Activated CD8-positive, alpha-beta T cell treated with anti-CD3 and anti-CD28 coated beads, Interleukin-2, amount 10 ng/mL, durations not matched to agents 7 days and 5 days (primary cell): ENCODE results near the gene TRNAU1AP. TPM values are rescaled to one million over a fixed set of nuclear protein-coding genes. Genes with fewer than 3 reads are reported as not detected.
"Not testable (repeated sequence)": the region's sequence is repeated elsewhere in the genome, so short reads cannot be mapped to it uniquely, and the experiment has no call there.

Experiments used
- ATAC-seq: fragments of 150-1000 bp; cut with Tn5 transposase; one replicate; pipeline ENCODE4 v1.10.0; 2021; ENCODE audit warnings: moderate library complexity
- CTCF ChIA-PET: fragments of 350-600 bp; sonication (Branson Sonifier 250); formaldehyde crosslinking; loops from one replicate; lab custom pipeline; 2021; ENCODE audit warnings: antibody characterized with exemption; lab: Charles Lee
- POLR2A ChIA-PET: fragments of 350-600 bp; sonication (Branson Sonifier 250); formaldehyde crosslinking; loops from one replicate; lab custom pipeline; 2021; ENCODE audit warnings: antibody characterized with exemption; lab: Charles Lee
- DNase-seq: peaks from one replicate; pipeline ENCODE4 v3.0.0-alpha.2; 2020
- H3K27ac Mint-ChIP-seq: one replicate; pipeline ENCODE4 v1.8.0; 2021; ENCODE audit warnings: mild to moderate bottlenecking, mixed read lengths
- H3K27me3 Mint-ChIP-seq: one replicate; pipeline ENCODE4 v1.8.0; 2021; ENCODE audit warnings: low read depth, mixed read lengths
- H3K36me3 Mint-ChIP-seq: one replicate; pipeline ENCODE4 v1.8.0; 2021; ENCODE audit warnings: low read depth, mixed read lengths
- H3K4me1 Mint-ChIP-seq: one replicate; pipeline ENCODE4 v1.8.0; 2021; ENCODE audit warnings: low read depth, mixed read lengths
- H3K4me3 Mint-ChIP-seq: one replicate; pipeline ENCODE4 v1.8.0; 2021; ENCODE audit warnings: mild to moderate bottlenecking, mixed read lengths
- H3K9me3 Mint-ChIP-seq: one replicate; pipeline ENCODE4 v1.8.0; 2022; ENCODE audit warnings: mixed read lengths; ENCODE audit not compliant: insufficient read depth
- total RNA-seq, 2 experiments: library from RNA; stranded (reverse); gene quantifications; one replicate each; pipeline ENCODE4 v1.2.3, GENCODE V29; 2021

Gene TRNAU1AP
- total RNA-seq, 2 experiments from 2014 or later: 73.2 to 77.7 TPM

DNA sequence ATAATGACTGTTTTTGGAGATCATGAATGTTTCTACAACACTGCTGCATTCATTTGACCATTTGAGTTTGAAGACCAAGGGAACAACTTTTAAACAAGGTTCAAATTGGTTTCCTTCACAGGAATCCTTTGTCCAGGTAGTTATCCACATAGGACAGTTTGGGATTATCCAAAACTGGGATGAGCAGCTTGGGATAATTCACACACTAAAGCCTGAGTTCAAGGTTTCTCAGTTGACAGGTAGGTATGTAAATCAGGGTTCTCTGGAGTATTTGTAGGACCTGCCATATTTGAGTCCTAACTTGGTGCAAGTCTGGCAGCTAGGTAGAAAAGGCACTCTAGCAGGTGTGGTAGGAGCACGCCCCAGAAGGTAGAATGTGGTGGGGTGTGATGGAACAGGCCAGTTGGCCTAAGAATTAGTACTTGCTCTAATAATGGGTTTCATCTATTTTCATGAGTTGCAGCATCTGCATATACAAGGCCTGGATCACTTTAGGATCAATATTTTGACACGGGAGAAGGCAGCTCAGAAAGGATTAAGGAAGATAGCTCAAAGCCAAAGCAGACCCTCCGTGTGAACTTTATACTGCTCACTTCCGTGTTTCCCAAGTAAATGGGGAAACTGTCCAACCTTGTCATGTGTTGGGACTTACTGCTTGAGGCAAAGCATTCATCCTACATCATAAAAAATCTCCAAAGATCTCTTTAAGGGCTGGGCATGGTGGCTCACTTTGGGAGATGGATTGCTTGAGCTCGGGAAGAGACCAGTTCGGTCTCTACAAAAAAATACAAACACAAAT lies 25.1 kb downstream of the TRNAU1AP start:
- no peak for ATAC-seq
- peaks cover 34% of the 10 kb centered on the region for H3K4me1 Mint-ChIP-seq
- ChIA-PET CTCF (no interaction called here), POLR2A (interaction anchor here (2.1 to 5.7 kb wide), 3 partner anchors 25 to 70 kb away, joined by 9 to 97 read pairs (median 45); partner anchors contain the start of genes RCC1, RNU11 and TRNAU1AP)
- no peaks in the 10 kb centered on the region for H3K27me3 Mint-ChIP-seq
- H3K9me3 Mint-ChIP-seq: no peaks in the 10 kb centered on the region
- H3K36me3 Mint-ChIP-seq: peaks cover 54% of the 10 kb centered on the region
- no peak for DNase-seq
- H3K27ac Mint-ChIP-seq: peak overlapping the region; percentile 64
- peak overlapping the region; percentile 8 for H3K4me3 Mint-ChIP-seq

GRCh38 chr1:28578696-28579218 lies 25.9 kb downstream of the TRNAU1AP start:
- peaks cover 36% of the 10 kb centered on the region for H3K4me1 Mint-ChIP-seq
- peaks cover 54% of the 10 kb centered on the region for H3K36me3 Mint-ChIP-seq
- DNase-seq (no peak), ATAC-seq (no peak)
- POLR2A ChIA-PET: interaction anchor here (0.6 to 5.7 kb wide), 8 partner anchors 9 to 225 kb away, joined by 3 to 97 read pairs (median 6); partner anchors contain the start of genes RCC1, RNU11 and TRNAU1AP
- H3K27ac Mint-ChIP-seq: peak overlapping the region; percentile 68
- CTCF ChIA-PET: interaction anchor here (0.7 to 2.0 kb wide), 6 partner anchors 24 to 330 kb away, joined by 3 to 8 read pairs (median 4); no protein-coding TSS in a partner anchor
- H3K27me3 Mint-ChIP-seq: no peaks in the 10 kb centered on the region
- H3K4me3 Mint-ChIP-seq: peak overlapping the region; percentile 94
- H3K9me3 Mint-ChIP-seq: no peaks in the 10 kb centered on the region

DNA sequence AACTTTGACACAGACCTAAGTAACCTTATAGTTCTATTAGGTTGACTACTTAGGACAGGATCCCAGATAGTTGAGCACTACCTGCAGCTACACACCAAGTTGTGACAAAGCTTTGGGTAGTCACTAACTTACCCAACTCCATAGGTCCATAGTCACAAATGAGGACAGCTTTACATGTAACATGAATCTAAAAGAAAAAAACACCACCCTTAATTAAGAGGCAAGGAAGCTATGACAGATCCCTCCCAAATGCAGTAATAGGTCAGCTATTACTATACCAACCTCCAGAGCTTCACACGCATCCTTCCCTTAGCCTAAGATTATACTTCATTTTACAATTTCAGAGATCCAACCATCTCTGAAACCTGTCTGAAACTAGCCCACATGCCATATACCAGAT lies 26.5 kb downstream of the TRNAU1AP start:
- H3K27ac Mint-ChIP-seq: peak overlapping the region; percentile 94
- POLR2A ChIA-PET: interaction anchor here (0.6 to 5.7 kb wide), 12 partner anchors 9 to 377 kb away, joined by 3 to 97 read pairs (median 4); partner anchors contain the start of genes GMEB1, RCC1, RNU11 and TAF12
- peak overlapping the region; percentile 94 for H3K4me3 Mint-ChIP-seq
- H3K9me3 Mint-ChIP-seq: no peaks in the 10 kb centered on the region
- H3K36me3 Mint-ChIP-seq: peaks cover 54% of the 10 kb centered on the region
- H3K4me1 Mint-ChIP-seq: peaks cover 36% of the 10 kb centered on the region
- CTCF ChIA-PET: interaction anchor here (0.7 to 3.0 kb wide), 10 partner anchors 23 to 331 kb away, joined by 3 to 21 read pairs (median 4); partner anchors contain the start of gene YTHDF2
- DNase-seq: no peak
- no peak for ATAC-seq
- H3K27me3 Mint-ChIP-seq: no peaks in the 10 kb centered on the region

DNA sequence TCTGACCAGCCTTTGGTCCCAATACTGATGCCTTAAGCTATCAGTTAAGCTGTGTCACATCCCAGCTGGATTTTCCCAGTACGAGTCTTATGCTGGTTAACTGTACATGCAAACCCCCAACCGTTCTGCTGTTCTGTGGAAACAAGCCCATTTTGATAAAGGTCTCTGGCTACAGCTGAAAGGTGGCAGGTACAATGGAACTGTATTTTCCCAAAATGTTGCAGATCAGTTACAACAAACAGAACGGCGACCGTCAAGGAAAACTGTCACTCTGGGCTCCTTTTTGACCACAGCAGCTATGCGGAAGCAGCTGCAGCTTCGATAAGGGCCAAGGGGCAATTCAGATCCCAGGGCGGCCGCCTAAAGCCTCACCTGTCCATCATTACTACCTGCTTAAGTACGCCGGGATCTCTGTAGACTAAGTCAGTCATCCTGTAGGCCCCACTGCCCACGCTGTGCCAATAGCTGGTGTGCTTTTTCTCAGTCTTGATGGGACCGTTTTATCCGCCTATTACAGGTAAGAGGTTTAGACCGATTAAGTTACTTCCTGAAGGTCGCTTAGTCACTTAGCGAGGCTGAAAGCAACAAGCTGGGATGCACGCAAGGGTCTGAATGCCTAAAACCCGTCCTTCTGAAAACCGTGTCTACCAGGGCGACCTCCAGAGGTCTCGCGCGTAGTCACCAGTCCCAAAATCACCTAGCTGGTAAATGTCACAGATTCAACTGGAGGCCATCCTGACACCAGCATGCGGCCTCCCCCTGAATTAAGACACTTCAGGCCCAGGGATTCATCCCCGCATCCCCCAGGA lies 28.0 kb downstream of the TRNAU1AP start:
- Mint-ChIP-seq H3K27me3 (no peaks in the 10 kb centered on the region), H3K4me3 (peak overlapping the region; percentile 94), H3K4me1 (peaks cover 36% of the 10 kb centered on the region), H3K9me3 (no peaks in the 10 kb centered on the region), H3K36me3 (peaks cover 46% of the 10 kb centered on the region), H3K27ac (peak overlapping the region; percentile 94)
- CTCF ChIA-PET: interaction anchor here (0.7 to 3.0 kb wide), 24 partner anchors 8 to 349 kb away, joined by 3 to 21 read pairs (median 5); partner anchors contain the start of genes DNAJC8, GMEB1, TAF12 and TRNAU1AP
- ATAC-seq (peak; percentile 28), DNase-seq (peak; percentile 67)
- POLR2A ChIA-PET: interaction anchor here (0.6 to 5.7 kb wide), 50 partner anchors 9 to 493 kb away, joined by 3 to 97 read pairs (median 6); partner anchors contain the start of genes ATP5IF1, EYA3, GMEB1 and MED18

GRCh38 chr1:28581531-28582247 lies 28.8 kb downstream of the TRNAU1AP start:
- H3K27ac Mint-ChIP-seq: peak overlapping the region; percentile 94
- CTCF ChIA-PET: interaction anchor here (0.7 to 3.0 kb wide), 24 partner anchors 9 to 349 kb away, joined by 3 to 21 read pairs (median 4); partner anchors contain the start of genes DNAJC8, GMEB1, TAF12 and TRNAU1AP
- H3K27me3 Mint-ChIP-seq: no peaks in the 10 kb centered on the region
- POLR2A ChIA-PET: interaction anchor here (0.6 to 5.7 kb wide), 58 partner anchors 9 to 1590 kb away, joined by 3 to 97 read pairs (median 5); partner anchors contain the start of genes ATP5IF1, EYA3, GMEB1 and MED18
- DNase-seq (peak; percentile 96), ATAC-seq (peak; percentile 86)
- no peaks in the 10 kb centered on the region for H3K9me3 Mint-ChIP-seq
- H3K4me1 Mint-ChIP-seq: peaks cover 36% of the 10 kb centered on the region
- peaks cover 46% of the 10 kb centered on the region for H3K36me3 Mint-ChIP-seq
- peak overlapping the region; percentile 94 for H3K4me3 Mint-ChIP-seq

GRCh38 chr1:28582248-28582615 lies 29.3 kb downstream of the TRNAU1AP start:
- ATAC-seq (no peak), DNase-seq (no peak)
- no peaks in the 10 kb centered on the region for H3K9me3 Mint-ChIP-seq

DNA sequence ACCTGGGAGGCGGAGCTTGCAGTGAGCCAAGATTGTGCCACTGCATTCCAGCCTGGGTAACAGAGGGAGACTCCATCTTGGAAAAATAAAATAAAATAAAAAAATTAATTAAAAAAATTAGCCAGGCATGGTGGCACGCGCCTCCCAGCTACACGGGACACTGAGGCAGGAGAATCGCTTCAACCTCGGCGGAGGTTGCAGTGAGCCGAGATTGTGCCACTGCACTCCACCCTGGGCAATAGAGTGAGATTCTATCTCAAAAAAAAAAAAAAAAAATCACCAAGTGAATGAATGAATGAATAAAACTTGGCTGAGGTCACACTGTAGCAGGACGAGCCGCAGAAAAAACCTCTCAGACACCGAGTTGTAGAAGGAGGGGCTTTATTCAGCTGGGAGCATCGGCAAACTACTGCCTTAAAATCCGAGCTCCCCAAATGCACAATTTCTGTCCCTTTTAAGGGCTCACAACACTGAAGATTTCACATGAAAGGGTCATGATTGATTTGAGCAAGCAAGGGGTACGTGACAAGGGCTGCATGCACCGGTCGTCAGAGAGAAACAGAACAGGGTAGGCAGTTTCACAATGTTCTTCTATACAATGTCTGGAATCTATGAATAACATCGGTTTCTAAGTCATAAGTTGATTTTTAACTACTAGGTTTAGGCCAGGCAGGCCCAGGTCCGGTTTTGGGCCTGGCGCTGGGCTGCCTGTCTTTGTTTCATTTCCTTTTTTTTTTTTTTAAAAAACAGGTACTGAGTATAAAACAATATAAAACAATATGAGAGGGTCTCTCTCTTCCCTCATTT lies 33.9 kb downstream of the TRNAU1AP start:
- H3K27ac Mint-ChIP-seq, H3K36me3 Mint-ChIP-seq, H3K4me3 Mint-ChIP-seq, H3K27me3 Mint-ChIP-seq, DNase-seq, CTCF ChIA-PET, H3K9me3 Mint-ChIP-seq, ATAC-seq, POLR2A ChIA-PET: not testable (repeated sequence)
- H3K4me1 Mint-ChIP-seq: peaks cover 12% of the 10 kb centered on the region

More at GRCh38 chr1:28582248-28582615, 29.3 kb downstream of the TRNAU1AP start:
- no peaks in the 10 kb centered on the region for H3K27me3 Mint-ChIP-seq
- H3K4me3 Mint-ChIP-seq: peak overlapping the region; percentile 94
- peaks cover 36% of the 10 kb centered on the region for H3K4me1 Mint-ChIP-seq
- ChIA-PET CTCF (interaction anchor here (1.1 to 3.0 kb wide), 13 partner anchors 29 to 334 kb away, joined by 3 to 21 read pairs (median 8); partner anchors contain the start of genes TAF12, TRNAU1AP and YTHDF2), POLR2A (interaction anchor here (0.6 to 5.7 kb wide), 49 partner anchors 8 to 1591 kb away, joined by 3 to 97 read pairs (median 6); partner anchors contain the start of genes ATP5IF1, EYA3, GMEB1 and MED18)
- peak overlapping the region; percentile 94 for H3K27ac Mint-ChIP-seq
- H3K36me3 Mint-ChIP-seq: peaks cover 40% of the 10 kb centered on the region

DNA sequence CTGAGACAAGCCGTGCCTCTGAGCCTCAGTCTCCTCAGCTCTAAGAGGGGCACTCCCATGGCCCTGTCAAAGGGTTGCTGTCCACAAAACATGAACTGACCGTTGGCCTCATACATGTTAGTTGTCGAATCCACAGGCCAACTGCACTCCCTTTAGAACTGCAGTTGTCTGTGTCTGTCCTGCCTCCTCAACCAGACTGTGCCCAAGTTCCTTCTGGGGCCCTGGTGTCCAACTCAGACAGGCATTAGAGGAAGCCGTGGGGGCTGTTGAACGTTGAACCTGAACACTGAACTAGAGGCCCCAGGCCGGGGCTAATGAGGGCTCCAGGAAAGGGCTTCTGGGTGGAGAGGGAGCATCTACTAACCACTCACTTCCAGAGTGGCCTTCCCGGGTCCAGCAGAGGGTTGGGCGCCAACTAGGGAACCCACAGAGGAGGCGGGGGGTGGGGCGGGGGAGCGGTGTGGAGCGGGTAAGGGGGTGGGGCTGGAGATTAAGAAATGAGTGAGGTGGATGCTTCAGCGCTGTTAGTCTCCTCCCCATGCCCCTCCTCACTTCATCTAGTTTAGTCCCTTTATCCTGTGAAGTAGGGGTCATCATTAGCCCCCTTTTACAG lies 38.9 kb downstream of the TRNAU1AP start, which contains the start of gene RAB42:
RAB42 (plus strand) TSS at position 558 of the 613 bp plus-strand sequence. CDS start 247 bp downstream, outside the sequence.
- H3K4me3 Mint-ChIP-seq: peak within 1 kb of the TSS; percentile 69
- POLR2A ChIA-PET: interaction anchor here (1.2 to 1.8 kb wide), 2 partner anchors 10 to 11 kb away, joined by 6 to 17 read pairs; no protein-coding TSS in a partner anchor

DNA sequence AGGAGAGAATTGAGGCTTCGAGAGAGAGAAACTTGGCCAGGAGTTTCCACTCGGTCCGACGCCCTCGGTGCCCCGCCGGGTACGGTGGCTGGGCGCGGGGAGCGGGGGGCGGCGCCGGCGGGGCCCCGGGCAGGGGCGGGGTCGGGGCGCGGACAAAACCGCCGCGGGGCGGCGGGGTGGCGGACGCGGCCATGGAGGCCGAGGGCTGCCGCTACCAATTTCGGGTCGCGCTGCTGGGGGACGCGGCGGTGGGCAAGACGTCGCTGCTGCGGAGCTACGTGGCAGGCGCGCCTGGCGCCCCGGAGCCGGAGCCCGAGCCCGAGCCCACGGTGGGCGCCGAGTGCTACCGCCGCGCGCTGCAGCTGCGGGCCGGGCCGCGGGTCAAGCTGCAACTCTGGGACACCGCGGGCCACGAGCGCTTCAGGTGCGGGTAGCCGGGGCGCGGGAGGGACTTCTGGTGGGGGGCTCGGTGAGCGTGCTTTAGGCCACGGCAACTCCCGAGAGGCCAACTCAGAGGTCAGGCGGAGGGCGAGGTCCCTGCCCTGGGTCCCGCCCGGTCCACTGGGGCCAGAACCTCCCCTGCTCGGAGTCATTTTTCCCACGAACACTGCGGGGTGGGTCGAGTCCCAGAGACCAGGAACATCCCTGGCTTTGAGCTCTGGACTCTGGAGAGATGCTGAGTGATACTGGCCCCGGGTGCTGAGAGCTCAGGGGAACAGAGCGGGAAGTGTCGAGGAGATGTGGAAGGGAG lies 39.6 kb downstream of the TRNAU1AP start:
- ATAC-seq (peak; percentile 77), DNase-seq (no peak)
- POLR2A ChIA-PET: interaction anchor here (1.2 kb wide), 1 partner anchor 11 kb away, joined by 6 read pairs; no protein-coding TSS in a partner anchor
- peaks cover 5% of the 10 kb centered on the region for H3K36me3 Mint-ChIP-seq
- CTCF ChIA-PET: no interaction called here
- peaks cover 10% of the 10 kb centered on the region for H3K4me1 Mint-ChIP-seq
- peaks cover 10% of the 10 kb centered on the region for H3K27me3 Mint-ChIP-seq
- no peaks in the 10 kb centered on the region for H3K9me3 Mint-ChIP-seq
- no peak overlapping the region for H3K27ac Mint-ChIP-seq
- peak overlapping the region; percentile 69 for H3K4me3 Mint-ChIP-seq

More for the DNA sequence above, 38.9 kb downstream of the TRNAU1AP start, which contains the start of gene RAB42:
- Mint-ChIP-seq H3K27ac (no peak within 1 kb of the TSS), H3K36me3 (peaks cover 5% of the 10 kb centered on the region), H3K9me3 (no peaks in the 10 kb centered on the region), H3K4me1 (peaks cover 10% of the 10 kb centered on the region), H3K27me3 (peaks cover 10% of the 10 kb centered on the region)
- ATAC-seq (peak; percentile 50), DNase-seq (no peak)
- CTCF ChIA-PET: no interaction called here
